T-helper 17 cell (primary cell): Measurements from ENCODE around the gene LGALS7B. TPM values are rescaled to one million over a fixed set of nuclear protein-coding genes. Genes with fewer than 3 reads are reported as not detected.
"Not testable (repeated sequence)": the region's sequence is repeated elsewhere in the genome, so short reads cannot be mapped to it uniquely, and the experiment has no call there.

Source experiments
- ATAC-seq: fragments of 150-1000 bp; cut with Tn5 transposase; 2 replicates; pipeline ENCODE4 v1.10.0; 2021; ENCODE audit warnings: mild to moderate bottlenecking, moderate library complexity
- DNase-seq, 3 donors: peaks; one replicate each; pipeline versions ENCODE4 v3.0.0 to v3.0.0-alpha.2; 2020 to 2021
- H3K9me3 ChIP-seq: one replicate; pipeline ENCODE4 v1.7.0; 2013; ENCODE audit warnings: low read length, mild to moderate bottlenecking; ENCODE audit not compliant: control insufficient read depth, poor library complexity, severe bottlenecking
- H3K27ac Mint-ChIP-seq: one replicate; pipeline ENCODE4 v1.8.0; 2022; ENCODE audit warnings: mild to moderate bottlenecking, moderate library complexity, mixed read lengths
- H3K27me3 Mint-ChIP-seq: one replicate; pipeline ENCODE4 v1.8.0; 2022; ENCODE audit warnings: mixed read lengths
- H3K36me3 Mint-ChIP-seq: one replicate; pipeline ENCODE4 v1.8.0; 2022; ENCODE audit warnings: low read depth, mixed read lengths
- H3K4me1 Mint-ChIP-seq: one replicate; pipeline ENCODE4 v1.8.0; 2022; ENCODE audit warnings: mild to moderate bottlenecking, mixed read lengths
- H3K4me3 Mint-ChIP-seq: one replicate; pipeline ENCODE4 v1.8.0; 2022; ENCODE audit warnings: mild to moderate bottlenecking, moderate library complexity, mixed read lengths
- total RNA-seq, 4 donors: library from RNA in 2 of 4; stranded (reverse) in 2 of 4; gene quantifications; one replicate each; pipeline ENCODE4 v1.2.3 and lab custom pipeline; 2022 to 2026

Gene LGALS7B
- total RNA-seq, 2 donors from 2014 or later = not detected

DNA sequence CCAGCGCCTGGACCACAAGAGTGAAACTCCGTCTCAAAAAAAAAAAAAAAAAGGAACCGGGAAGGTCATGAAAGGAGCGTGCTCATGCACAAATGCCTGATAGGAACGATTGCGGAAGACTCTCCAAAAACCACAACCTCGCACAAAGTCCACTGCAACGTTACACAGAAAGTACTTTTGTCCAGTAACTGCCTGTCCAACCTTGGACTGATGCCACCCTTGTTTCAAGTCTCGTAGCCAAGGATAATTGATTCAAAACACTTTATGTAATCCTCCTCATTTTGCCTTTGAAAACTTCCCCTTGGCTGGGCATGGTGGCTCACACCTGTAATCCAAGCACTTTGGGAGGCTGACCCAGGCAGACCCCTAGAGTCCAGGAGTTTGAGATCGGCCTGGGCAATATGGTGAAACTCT lies 29.4 kb upstream of the LGALS7B start:
- no peak overlapping the region for H3K27ac Mint-ChIP-seq
- H3K4me3 Mint-ChIP-seq = no peak overlapping the region
- H3K4me1 Mint-ChIP-seq = peaks cover 6% of the 10 kb centered on the region
- DNase-seq (no peak), ATAC-seq (no peak)
- H3K36me3 Mint-ChIP-seq = no peaks in the 10 kb centered on the region
- no peaks in the 10 kb centered on the region for H3K9me3 ChIP-seq
- H3K27me3 Mint-ChIP-seq = no peaks in the 10 kb centered on the region

DNA sequence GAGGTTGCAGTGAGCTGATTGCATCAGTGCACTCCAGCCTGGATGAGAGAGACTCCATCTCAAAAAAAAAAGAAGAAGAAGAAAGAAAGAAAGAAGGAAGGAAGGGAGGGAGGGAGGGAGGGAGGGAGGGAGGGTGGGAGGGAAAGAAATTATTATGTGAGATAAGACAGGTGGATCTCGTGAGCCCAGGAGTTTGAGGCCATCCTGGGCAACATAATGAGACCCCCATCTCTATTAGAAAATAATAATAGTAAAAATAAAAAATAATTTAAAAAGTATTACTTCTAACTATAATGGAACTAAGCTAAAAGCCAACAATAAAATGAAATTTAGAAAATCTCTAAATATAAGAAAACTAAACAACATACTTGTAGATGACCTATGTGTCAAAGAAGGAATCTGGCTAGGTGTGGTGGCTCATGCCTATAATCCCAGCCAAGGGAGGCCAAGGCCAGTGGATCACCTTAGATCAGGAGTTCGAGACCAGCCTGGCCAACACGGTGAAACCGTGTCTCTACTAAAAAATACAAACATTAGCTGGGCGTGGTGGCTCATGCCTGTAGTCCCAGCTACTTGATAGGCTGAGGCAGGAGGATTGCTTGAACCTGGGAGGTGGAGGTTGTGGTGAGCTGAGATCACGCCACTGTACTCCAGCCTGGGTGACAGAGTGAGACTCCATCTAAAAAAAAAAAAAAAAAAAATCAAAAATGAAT lies 28.0 kb upstream of the LGALS7B start:
- H3K27me3 Mint-ChIP-seq, ATAC-seq, H3K4me3 Mint-ChIP-seq, DNase-seq, H3K36me3 Mint-ChIP-seq, H3K4me1 Mint-ChIP-seq, H3K9me3 ChIP-seq: not testable (repeated sequence)
- peak overlapping the region; percentile 68 for H3K27ac Mint-ChIP-seq

DNA sequence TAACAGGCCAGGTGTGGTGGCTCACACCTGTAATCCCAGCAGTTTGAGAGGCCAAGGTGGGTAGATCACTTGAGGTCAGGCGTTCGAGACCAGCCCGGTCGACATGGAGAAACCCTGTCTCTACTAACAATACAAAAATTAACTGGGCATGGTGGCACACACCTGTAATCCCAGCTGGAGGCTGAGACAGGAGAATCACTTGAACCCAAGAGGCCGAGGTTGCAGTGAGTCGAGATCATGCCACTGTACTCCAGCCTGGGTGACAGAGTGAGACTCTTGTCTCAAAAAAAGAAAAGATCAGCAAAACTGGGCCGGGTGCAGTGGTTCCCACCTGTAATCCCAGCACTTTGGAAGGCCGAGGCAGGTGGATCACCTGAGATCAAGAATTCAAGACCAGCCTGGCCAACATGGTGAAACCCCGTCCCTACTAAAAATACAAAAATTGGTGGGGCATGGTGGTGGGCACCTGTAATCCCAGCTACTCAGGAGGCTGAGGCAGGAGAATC lies 27.1 kb upstream of the LGALS7B start:
- ATAC-seq, H3K4me3 Mint-ChIP-seq, H3K27me3 Mint-ChIP-seq, H3K9me3 ChIP-seq, H3K4me1 Mint-ChIP-seq, DNase-seq, H3K36me3 Mint-ChIP-seq: not testable (repeated sequence)
- H3K27ac Mint-ChIP-seq = peak overlapping the region; percentile 68

GRCh38 chr19:38763795-38764220 lies 25.2 kb upstream of the LGALS7B start:
- H3K9me3 ChIP-seq = no peaks in the 10 kb centered on the region
- H3K4me1 Mint-ChIP-seq = peaks cover 7% of the 10 kb centered on the region
- DNase-seq (no peak), ATAC-seq (no peak)
- H3K27ac Mint-ChIP-seq = no peak overlapping the region
- H3K4me3 Mint-ChIP-seq = no peak overlapping the region
- no peaks in the 10 kb centered on the region for H3K36me3 Mint-ChIP-seq
- H3K27me3 Mint-ChIP-seq = no peaks in the 10 kb centered on the region

GRCh38 chr19:38765214-38765613 lies 23.8 kb upstream of the LGALS7B start:
- no peak for ATAC-seq
- no peaks in the 10 kb centered on the region for H3K36me3 Mint-ChIP-seq
- no peak overlapping the region for H3K4me3 Mint-ChIP-seq

GRCh38 chr19:38766276-38767047 lies 22.5 kb upstream of the LGALS7B start:
- DNase-seq (no peak), ATAC-seq (no peak)
- H3K36me3 Mint-ChIP-seq = no peaks in the 10 kb centered on the region
- no peak overlapping the region for H3K27ac Mint-ChIP-seq
- H3K4me3 Mint-ChIP-seq = no peak overlapping the region
- no peaks in the 10 kb centered on the region for H3K9me3 ChIP-seq
- H3K4me1 Mint-ChIP-seq = peaks cover 11% of the 10 kb centered on the region
- H3K27me3 Mint-ChIP-seq = no peaks in the 10 kb centered on the region

More at GRCh38 chr19:38765214-38765613, 23.8 kb upstream of the LGALS7B start:
- no peaks in the 10 kb centered on the region for H3K9me3 ChIP-seq
- Mint-ChIP-seq H3K27me3 (no peaks in the 10 kb centered on the region), H3K4me1 (peaks cover 13% of the 10 kb centered on the region), H3K27ac (no peak overlapping the region)
- no peak for DNase-seq

- no peaks in the 10 kb centered on the region for H3K9me3 ChIP-seq
- peak overlapping the region; percentile 62 for H3K4me3 Mint-ChIP-seq
- H3K27me3 Mint-ChIP-seq = no peaks in the 10 kb centered on the region
- peaks cover 8% of the 10 kb centered on the region for H3K4me1 Mint-ChIP-seq
- no peaks in the 10 kb centered on the region for H3K36me3 Mint-ChIP-seq
- peak; percentile 86 to 91 (median 90) for DNase-seq
- peak overlapping the region; percentile 85 for H3K27ac Mint-ChIP-seq
- peak; percentile 87 for ATAC-seq
Measured at GRCh38 chr19:38769635-38770211, 19.3 kb upstream of the LGALS7B start.

- H3K27ac Mint-ChIP-seq, DNase-seq, H3K9me3 ChIP-seq, H3K4me1 Mint-ChIP-seq, H3K27me3 Mint-ChIP-seq, H3K36me3 Mint-ChIP-seq, H3K4me3 Mint-ChIP-seq: not testable (repeated sequence)
- peak; percentile 27 for ATAC-seq
Measured at GRCh38 chr19:38770228-38770948, 18.6 kb upstream of the LGALS7B start.

- not testable (repeated sequence) for DNase-seq, H3K27ac Mint-ChIP-seq, H3K36me3 Mint-ChIP-seq, H3K9me3 ChIP-seq, H3K4me3 Mint-ChIP-seq, H3K4me1 Mint-ChIP-seq, H3K27me3 Mint-ChIP-seq
- ATAC-seq = peak; percentile 80
Measured at GRCh38 chr19:38770949-38771275, 18.1 kb upstream of the LGALS7B start.

DNA sequence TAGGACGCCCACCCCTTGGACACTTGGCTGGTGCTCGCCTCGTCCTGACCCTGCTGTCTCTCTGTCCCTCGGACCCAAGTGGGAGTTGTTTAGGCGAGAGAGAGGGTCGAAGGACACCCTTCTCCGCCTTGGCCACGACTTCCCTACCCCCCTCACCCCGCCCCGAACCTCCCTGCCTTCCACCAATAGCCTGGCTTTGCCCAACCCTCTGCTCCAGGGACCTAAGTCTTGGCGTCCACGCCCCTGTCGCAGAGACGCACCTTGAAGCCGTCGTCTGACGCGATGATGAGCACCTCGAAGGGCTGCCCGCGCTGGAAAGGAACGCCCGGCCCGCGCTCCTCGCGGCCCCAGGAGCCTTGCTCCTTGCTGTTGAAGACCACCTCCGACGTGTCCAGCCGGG lies 17.4 kb upstream of the LGALS7B start:
- H3K36me3 Mint-ChIP-seq, DNase-seq, H3K27me3 Mint-ChIP-seq, H3K9me3 ChIP-seq, ATAC-seq, H3K4me3 Mint-ChIP-seq, H3K4me1 Mint-ChIP-seq, H3K27ac Mint-ChIP-seq: not testable (repeated sequence)

DNA sequence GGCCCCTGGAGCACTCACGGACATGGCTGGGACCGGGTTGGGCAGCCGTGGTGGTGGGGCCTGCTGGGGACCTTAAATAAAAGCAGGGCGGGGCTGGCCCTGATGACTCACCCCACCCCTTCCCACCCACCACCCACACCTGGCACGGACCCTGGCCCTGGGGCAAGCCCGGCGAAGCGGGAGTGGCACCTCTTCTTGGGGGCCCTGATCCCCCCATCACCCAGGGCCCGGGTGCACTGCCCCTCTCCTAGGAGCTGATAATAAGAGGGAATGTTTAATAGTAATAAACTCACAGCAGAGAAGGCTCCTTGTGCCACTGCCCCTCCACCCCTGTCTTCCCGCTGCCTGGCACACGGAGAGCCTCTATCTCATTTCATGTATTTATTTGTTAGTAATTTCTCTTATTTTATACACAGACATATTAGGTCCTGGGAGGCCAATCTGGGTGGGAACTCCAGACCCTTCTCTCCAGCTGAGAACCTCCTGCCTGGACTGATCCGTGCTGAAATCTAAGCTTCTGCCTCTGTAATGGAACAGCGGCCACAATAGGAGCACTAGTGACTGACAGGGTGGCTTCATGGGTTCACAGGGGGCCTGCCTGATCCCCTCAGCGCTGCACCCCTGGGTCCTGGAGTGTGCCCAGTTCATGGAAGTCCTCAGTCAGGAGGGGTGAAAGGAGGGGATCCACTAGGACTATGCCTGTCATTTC lies 15.4 kb upstream of the LGALS7B start, which contains the start of gene LGALS7:
Gene LGALS7 (minus strand): TSS at position 49 of the 709 bp plus-strand sequence. CDS start 25 bp downstream, at position 24.
- H3K4me1 Mint-ChIP-seq = peaks cover 6% of the 10 kb centered on the region
- no peaks in the 10 kb centered on the region for H3K36me3 Mint-ChIP-seq
- H3K27me3 Mint-ChIP-seq = peaks cover 2% of the 10 kb centered on the region
- no peak within 1 kb of the TSS for H3K27ac Mint-ChIP-seq
- H3K9me3 ChIP-seq = no peaks in the 10 kb centered on the region
- H3K4me3 Mint-ChIP-seq = no peak within 1 kb of the TSS
- ATAC-seq = no peak
- DNase-seq = no peak

DNA sequence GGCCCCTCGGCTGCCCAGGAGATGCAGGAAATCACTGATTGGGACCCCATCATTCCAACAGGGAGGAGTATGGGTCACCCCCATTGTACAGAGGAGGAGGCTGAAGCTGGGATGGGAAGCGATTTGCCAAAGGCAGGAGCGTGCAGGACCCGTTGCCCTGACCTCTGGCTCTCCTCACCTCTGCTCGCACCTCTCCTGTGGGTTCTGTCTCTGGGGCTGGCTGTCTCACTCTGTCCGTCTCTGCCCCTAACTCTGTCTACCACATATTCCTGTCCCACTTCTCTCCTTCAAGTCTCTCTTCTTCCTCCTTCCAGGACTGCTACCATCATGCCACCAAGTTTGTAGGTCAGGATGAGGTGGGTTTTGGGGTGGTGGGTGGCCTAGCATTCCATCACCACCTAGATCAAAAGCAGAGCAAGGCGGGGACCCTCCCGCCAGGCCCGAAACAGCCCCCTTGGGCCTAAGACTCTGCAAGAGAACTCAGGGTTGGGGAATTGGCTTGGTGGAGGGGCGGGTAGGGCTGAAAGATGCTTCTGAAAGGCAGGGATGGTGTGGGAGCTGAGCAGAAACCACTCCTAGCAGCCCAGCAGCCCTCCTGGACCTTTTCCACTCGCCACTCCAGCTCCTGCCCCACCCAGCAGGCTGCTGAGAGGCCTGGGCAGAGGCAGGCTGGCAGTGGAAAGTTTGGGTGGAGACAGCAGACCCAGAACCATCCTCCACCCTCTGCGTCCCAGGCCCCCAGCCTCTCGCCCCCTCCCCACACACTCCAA lies 14.6 kb upstream of the LGALS7B start:
- peaks cover 5% of the 10 kb centered on the region for H3K27me3 Mint-ChIP-seq
- no peak for DNase-seq
- H3K9me3 ChIP-seq = no peaks in the 10 kb centered on the region
- no peaks in the 10 kb centered on the region for H3K36me3 Mint-ChIP-seq
- H3K4me3 Mint-ChIP-seq = no peak overlapping the region
- peaks cover 3% of the 10 kb centered on the region for H3K4me1 Mint-ChIP-seq
- no peak overlapping the region for H3K27ac Mint-ChIP-seq
- no peak for ATAC-seq
